ENCODE results near the gene DOK3.

DOK3 gene

GRCh38 chr5:177510567-177511053, 984 bp upstream of the DOK3 start:
- TF ChIP-seq, protein P1, sequence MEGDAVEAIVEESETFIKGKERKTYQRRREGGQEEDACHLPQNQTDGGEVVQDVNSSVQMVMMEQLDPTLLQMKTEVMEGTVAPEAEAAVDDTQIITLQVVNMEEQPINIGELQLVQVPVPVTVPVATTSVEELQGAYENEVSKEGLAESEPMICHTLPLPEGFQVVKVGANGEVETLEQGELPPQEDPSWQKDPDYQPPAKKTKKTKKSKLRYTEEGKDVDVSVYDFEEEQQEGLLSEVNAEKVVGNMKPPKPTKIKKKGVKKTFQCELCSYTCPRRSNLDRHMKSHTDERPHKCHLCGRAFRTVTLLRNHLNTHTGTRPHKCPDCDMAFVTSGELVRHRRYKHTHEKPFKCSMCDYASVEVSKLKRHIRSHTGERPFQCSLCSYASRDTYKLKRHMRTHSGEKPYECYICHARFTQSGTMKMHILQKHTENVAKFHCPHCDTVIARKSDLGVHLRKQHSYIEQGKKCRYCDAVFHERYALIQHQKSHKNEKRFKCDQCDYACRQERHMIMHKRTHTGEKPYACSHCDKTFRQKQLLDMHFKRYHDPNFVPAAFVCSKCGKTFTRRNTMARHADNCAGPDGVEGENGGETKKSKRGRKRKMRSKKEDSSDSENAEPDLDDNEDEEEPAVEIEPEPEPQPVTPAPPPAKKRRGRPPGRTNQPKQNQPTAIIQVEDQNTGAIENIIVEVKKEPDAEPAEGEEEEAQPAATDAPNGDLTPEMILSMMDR (IDR thresholded peaks at IDR 0.05; ENCODE audit: insufficient read depth, low read length, missing control alignments), result no peak
- DNase-seq (ENCODE audit: low read depth, low spot score), result no peak
- no peak overlapping the region for H3K4me3 ChIP-seq (ENCODE audit: low read depth, low read length)
- ChIA-PET POLR2A (interaction anchor here (0.6 kb wide), 1 partner anchor 13 kb away, joined by 3 read pairs; the partner anchor contains the start of gene PDLIM7), CTCF (interaction anchor here (1.0 to 3.9 kb wide), 4 partner anchors 10 to 120 kb away, joined by 3 to 51 read pairs (median 7); no protein-coding TSS in a partner anchor)

DNA sequence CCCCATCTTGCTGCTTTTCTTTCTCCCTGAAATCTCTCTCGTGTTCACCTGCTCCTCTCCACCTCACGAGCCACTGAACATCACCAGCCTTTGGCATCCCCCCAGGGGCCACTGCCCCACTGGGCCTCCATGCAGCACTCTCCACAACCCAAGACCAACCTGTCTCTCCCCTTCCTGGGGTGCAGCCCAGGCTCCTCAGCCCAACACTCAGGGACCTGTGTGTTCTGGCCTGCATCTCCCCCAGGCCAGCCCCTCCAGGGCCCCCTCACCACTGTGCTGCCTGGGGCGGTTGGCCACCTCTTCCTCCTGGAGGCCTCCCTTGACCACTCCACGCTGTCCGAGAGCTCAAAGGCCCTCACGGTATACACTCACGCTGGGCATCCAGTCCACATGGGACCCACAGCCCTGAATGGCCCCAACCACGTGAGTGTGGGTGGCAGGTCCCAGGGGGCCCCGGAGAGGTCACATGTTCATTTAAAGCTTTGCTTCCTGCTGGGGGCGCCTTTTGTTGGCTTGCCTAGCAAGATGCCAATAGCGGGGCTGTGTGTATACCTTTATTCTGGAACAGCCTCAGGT, 453 bp upstream of the DOK3 start:
- no peak overlapping the region for H3K4me3 ChIP-seq (ENCODE audit: low read depth, low read length)
- ChIA-PET CTCF (interaction anchor here (1.0 to 3.9 kb wide), 4 partner anchors 9 to 120 kb away, joined by 3 to 51 read pairs (median 7); no protein-coding TSS in a partner anchor), POLR2A (interaction anchor here (1.5 kb wide), 1 partner anchor 15 kb away, joined by 8 read pairs; no protein-coding TSS in a partner anchor)
- TF ChIP-seq, protein P1 (IDR thresholded peaks at IDR 0.05; ENCODE audit: insufficient read depth, low read length, missing control alignments), result no peak
- DNase-seq (ENCODE audit: low read depth, low spot score), result no peak

DNA sequence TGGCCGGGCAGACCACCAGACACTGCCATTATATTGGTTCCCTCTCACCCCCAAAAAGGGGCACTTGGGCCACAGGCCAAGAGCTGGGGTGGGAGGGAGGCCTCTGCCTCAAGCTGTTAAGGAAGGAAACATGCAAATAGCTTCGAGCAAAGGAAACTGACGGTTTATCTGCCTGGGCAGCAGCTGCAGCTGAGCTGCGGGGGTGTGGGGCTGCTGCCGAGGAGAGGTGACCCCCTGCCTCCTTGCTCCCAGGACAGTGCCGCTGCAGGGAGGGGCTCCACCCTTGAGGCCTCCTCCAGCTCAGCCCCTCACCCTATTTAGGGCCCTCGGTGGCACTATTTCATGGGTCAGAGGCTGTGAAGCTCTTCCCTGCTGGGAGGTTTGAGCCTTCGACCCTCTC, 789 bp downstream of the DOK3 start:
- TF ChIP-seq, protein P1 (IDR thresholded peaks at IDR 0.05; ENCODE audit: insufficient read depth, low read length, missing control alignments), result no peak
- POLR2A ChIA-PET, result interaction anchor here (1.5 to 2.0 kb wide), 2 partner anchors 12 to 14 kb away, joined by 7 to 8 read pairs; partner anchors contain the start of gene PDLIM7
- CTCF ChIA-PET, result interaction anchor here (1.0 to 3.9 kb wide), 3 partner anchors 8 to 105 kb away, joined by 3 to 51 read pairs (median 5); no protein-coding TSS in a partner anchor
- no peak for DNase-seq (ENCODE audit: low read depth, low spot score)
- no peak overlapping the region for H3K4me3 ChIP-seq (ENCODE audit: low read depth, low read length)

DNA sequence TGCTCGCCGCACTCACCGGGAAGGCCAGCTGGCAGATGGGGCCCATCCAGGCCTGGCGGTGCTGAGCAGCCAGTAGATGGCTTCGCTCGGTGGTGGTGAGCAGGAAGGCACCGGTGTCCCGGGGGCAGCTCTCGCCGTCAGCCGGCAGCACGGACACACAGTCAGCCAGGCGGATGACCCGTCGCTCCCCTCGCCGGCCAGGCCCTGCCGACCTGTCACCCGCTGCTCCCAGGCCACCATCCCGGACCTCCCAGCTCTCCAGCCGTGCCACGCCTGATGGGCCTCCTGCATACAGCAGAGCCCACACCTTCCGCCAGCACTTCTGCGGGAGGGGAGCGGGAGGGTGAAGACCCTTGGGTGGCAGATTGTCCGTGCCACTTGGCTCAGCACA, 1.4 kb downstream of the DOK3 start:
- no peak overlapping the region for H3K4me3 ChIP-seq (ENCODE audit: low read depth, low read length)
- POLR2A ChIA-PET, result interaction anchor here (1.1 to 2.0 kb wide), 2 partner anchors 11 to 13 kb away, joined by 3 to 7 read pairs; partner anchors contain the start of gene PDLIM7
- CTCF ChIA-PET, result interaction anchor here (1.0 to 3.9 kb wide), 4 partner anchors 7 to 118 kb away, joined by 3 to 51 read pairs (median 3); no protein-coding TSS in a partner anchor
- DNase-seq (ENCODE audit: low read depth, low spot score), result no peak
- TF ChIP-seq, protein P1 (IDR thresholded peaks at IDR 0.05; ENCODE audit: insufficient read depth, low read length, missing control alignments), result no peak

DNA sequence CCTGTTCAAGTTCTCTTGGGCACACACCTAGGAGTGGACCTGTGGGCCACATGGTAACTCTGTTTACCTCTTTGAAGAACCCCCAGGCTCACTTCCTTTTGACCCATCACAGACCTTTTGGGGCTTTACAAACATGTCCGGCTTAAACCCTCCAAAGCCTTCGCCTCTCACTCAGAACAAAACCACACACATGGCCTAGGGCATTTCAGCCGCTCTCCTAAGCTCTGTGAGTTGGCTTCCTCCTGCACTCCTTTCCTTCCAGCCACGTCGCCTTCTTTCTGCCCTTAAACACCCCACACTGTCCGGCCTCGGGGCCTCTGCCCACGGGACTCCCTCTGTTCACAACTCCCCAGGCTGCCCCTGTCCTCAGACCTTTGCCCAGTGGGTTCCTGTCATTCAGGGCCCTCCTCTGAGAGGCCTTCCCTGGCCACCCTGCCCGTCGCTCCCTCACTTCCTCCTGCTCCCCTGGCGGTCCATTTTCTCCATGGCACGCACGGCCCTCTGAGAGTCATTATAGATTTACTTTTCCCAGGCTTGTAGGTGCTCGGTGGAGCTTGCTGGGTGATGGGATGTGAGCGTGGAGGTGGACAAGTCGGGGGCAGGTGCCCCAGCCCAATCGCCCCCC, 1.9 kb downstream of the DOK3 start:
- no peak overlapping the region for H3K4me3 ChIP-seq (ENCODE audit: low read depth, low read length)
- no peak for DNase-seq (ENCODE audit: low read depth, low spot score)
- TF ChIP-seq, protein P1 (IDR thresholded peaks at IDR 0.05; ENCODE audit: insufficient read depth, low read length, missing control alignments), result no peak
- ChIA-PET POLR2A (interaction anchor here (1.1 to 2.0 kb wide), 2 partner anchors 10 to 12 kb away, joined by 3 to 7 read pairs; partner anchors contain the start of gene PDLIM7), CTCF (interaction anchor here (1.1 to 1.2 kb wide), 3 partner anchors 18 to 198 kb away, joined by 3 read pairs; no protein-coding TSS in a partner anchor)

All from AG04449 (cell line).